Right ventricle myocardium inferior (tissue), 1 donor: ENCODE data around the gene NIPAL4. TPM values are rescaled to one million over a fixed set of nuclear protein-coding genes. Genes with fewer than 3 reads are reported as not detected.
"Not testable (repeated sequence)": the region's sequence is repeated elsewhere in the genome, so short reads cannot be mapped to it uniquely, and the experiment has no call there.

Experiments used
- ATAC-seq: fragments of 200-7000 bp; cut with Tn5 transposase; one replicate; pipeline ENCODE4 v1.9.1; 2020; ENCODE audit warnings: mild to moderate bottlenecking, moderate library complexity
- DNase-seq: peaks from one replicate; pipeline ENCODE4 v3.0.0; 2021; ENCODE audit errors: missing footprints
- intact Hi-C: fragments of 100-400 bp; cut with DNase I; formaldehyde crosslinking; loops from one replicate; pipeline ENCODE4 v1.11.0; 2022
- long read RNA-seq: library from polyadenylated mRNA; unstranded; transcript quantifications from one replicate; pipeline ENCODE4 v2.0.0, GENCODE V29; 2021
- total RNA-seq: library from RNA; stranded (reverse); fragmentation: NEBNext Ultra II Directional; extraction: Animal tissue kit (Norgen Biotek cat#: 25700); gene quantifications from one replicate; pipeline ENCODE4 v1.2.1, GENCODE V29; 2021
- donor health status: DM: no; HTN: yes; CAD: no; lungs with severe emphysema.

NIPAL4 gene
- not detected for total RNA-seq
- long read RNA-seq, result 0 reads

DNA sequence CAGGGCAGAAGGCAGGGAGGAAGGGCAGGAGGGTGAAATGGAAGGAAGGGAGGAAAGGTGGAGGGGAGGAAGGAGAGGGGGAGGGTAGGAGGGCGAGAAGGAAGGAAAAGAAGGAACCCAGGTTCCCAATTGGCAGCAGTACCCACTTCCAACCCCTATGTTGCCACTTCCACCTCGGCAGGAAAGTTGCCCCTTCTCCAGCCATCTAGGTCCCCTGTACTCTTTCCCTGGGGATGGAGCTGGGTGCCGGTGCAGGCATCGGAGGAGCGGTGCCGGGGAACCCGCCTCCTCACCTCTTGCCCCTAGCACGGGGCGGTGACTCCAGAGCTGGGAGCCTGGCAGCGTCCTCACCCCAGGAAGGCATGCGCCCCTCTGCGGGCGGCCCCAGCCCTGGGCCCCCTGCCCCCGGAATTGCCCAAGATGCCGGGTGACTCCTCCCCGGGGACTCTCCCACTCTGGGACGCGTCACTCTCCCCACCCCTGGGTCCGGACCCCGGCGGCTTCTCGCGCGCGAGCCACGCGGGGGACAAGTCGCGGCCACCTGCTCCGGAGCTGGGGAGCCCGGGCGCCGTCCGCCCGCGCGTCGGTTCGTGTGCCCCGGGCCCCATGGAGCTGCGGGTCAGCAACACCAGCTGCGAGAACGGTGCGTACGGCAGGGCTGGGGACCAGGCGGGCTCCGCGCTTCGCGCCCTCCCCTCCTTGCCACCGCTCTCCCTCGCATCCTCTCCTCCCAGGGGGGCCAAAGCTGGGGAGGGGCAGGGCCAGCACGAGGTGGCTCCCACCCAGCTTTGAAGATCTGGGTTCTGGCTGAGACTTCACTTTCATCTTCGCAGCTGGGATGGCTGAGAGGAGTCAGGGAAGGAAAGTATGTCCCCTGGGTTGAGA lies at the start of gene NIPAL4:
TSS of gene NIPAL4 (plus strand) at position 499 of the 885 bp plus-strand sequence. CDS start at position 607, 108 bp downstream.
- DNase-seq (no peak), ATAC-seq (peak; percentile 24)
- intact Hi-C loops, result no loop called here

DNA sequence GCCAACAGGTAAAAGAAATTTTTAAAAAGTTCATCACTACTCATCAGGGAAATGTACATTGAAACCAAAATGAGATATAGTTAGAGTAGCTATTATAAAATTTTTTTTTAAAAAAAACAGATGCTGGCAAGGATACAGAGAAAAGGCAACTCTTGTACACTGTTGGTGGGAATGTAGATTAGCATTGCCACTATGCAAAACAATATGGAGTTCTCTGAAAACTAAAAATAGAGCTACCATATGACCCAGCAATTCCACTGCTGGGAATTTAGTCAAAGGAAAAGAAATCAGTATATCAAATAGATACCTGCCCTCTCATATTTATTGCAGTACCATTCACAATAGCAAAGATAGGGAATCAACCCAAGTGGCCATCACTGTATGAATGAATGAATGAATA lies 44.2 kb upstream of the NIPAL4 start:
- DNase-seq (no peak), ATAC-seq (no peak)
- intact Hi-C loops, result no loop called here

- intact Hi-C loops, DNase-seq, ATAC-seq: not testable (repeated sequence)
Observed at GRCh38 chr5:157419521-157419920, 40.5 kb upstream of the NIPAL4 start.

GRCh38 chr5:157429920-157430319 lies 30.1 kb upstream of the NIPAL4 start:
- DNase-seq, ATAC-seq, intact Hi-C loops: not testable (repeated sequence)

- intact Hi-C loops, result loop anchor here (2.0 kb wide), 2 partner anchors 45 to 285 kb away; no protein-coding TSS in a partner anchor
- DNase-seq, result no peak
- peak; percentile 76 for ATAC-seq
Observed at GRCh38 chr5:157431544-157432200, 28.3 kb upstream of the NIPAL4 start.

- no peak for DNase-seq
- ATAC-seq, result no peak
- intact Hi-C loops, result no loop called here
Observed at GRCh38 chr5:157434096-157434495, 25.9 kb upstream of the NIPAL4 start.

DNA sequence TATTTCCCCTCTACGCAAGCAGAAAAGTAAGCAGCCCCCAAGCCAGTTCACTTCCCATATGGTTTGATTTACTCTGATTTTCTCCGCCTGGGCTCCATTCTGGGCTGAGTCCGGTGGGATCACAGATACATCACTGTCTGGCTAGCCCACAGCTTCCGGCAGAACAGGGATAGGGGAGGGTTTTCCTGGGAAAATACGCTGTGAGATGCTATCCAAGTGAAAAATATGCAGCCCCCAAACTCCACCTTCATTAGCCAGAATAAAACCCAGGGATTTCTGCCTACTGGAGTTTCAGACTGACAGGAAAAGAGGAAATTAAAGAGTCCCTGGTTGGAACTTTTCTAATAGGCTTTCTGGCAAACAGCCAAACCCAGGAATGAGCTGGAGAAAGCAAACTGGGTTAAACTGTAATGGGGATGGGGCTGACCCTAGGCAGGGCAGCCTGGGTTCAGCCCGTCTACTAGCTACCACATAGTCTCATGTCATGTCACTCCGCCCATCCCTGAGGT lies 16.9 kb upstream of the NIPAL4 start:
- intact Hi-C loops, result no loop called here
- peak; percentile 64 for ATAC-seq
- DNase-seq, result no peak

GRCh38 chr5:157444224-157444623 lies 15.8 kb upstream of the NIPAL4 start:
- ATAC-seq (no peak), DNase-seq (no peak)
- intact Hi-C loops, result no loop called here

- intact Hi-C loops, result no loop called here
- DNase-seq (no peak), ATAC-seq (no peak)
Observed at GRCh38 chr5:157445745-157446411, 14.1 kb upstream of the NIPAL4 start.

GRCh38 chr5:157446412-157446935 lies 13.5 kb upstream of the NIPAL4 start:
- intact Hi-C loops, result no loop called here
- DNase-seq (no peak), ATAC-seq (no peak)

- DNase-seq, result no peak
- no peak for ATAC-seq
- intact Hi-C loops, result no loop called here
Observed at GRCh38 chr5:157447201-157447637, 12.8 kb upstream of the NIPAL4 start.

DNA sequence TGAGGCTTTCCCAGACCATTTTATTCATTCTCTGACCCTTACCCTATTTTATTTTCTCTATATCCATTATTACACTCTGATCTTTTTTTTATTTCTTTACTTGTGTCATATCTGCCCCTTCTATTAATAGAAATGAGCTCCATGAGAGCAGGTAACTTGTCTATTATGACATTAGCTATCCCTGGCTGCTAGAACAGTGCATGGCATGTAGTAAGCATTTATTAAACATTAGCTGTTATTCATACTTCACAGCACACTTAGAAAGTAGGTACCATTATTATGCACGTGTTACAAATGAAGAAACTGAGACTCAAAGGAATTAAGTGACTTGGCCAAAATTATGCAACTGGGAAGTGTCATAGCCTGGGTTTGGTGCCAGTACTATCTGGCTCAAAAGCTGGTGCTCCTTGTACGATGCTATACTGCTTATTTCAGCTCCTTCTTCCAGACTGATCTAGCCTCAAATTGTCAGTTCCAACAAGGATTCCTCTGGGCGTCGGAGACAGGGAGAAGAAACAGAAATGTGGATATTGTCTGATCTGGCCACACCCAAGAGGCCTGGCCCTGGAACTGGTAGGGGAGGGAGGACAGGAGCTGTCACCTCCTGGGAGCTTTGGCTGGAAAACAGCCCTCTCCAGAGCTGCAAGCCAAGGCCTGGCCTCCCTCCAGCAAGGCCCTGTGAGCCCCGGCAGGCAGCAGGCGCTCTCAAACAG lies 10.8 kb upstream of the NIPAL4 start:
- ATAC-seq (peak; percentile 93), DNase-seq (peak; percentile 83)
- intact Hi-C loops, result no loop called here

DNA sequence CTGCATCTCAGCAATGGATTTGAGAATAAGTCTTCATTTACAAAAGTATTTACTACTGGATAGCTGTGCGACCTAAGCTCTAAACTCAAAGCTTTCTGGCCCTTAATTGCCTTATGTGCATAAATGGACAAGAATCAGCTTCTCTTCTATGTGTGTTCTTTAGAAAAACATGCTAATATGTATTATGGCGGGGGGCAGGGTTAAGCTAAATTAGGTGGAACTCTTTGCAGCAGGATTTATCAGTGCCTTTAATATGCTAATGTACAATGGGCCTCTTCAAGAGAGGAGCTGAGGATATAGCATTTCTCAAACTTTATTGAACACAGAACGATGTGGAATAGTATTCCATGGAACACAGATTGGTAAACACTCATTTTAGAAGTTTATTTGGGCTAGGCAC lies 10.0 kb upstream of the NIPAL4 start:
- no peak for DNase-seq
- intact Hi-C loops, result no loop called here
- no peak for ATAC-seq

DNA sequence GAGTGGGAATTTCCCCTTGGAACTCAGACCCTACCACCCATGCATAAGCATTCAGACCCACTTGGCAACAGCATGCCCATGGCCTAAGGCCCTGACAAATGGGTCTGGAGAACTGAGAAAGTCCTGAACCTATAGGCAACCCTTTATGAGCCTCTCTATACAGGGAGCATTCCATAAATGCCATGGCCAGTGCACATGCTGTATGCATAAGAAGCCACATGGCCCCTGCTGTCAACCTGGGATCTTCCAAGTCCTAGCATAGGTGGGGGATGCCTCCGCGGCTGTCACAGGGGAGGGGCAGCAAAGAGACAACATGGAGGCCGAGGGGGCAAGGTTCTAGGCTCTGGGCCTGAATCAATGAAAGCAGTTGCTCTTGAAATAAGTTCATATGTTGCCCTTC lies 8.2 kb upstream of the NIPAL4 start:
- ATAC-seq (no peak), DNase-seq (no peak)
- intact Hi-C loops, result no loop called here

- no peak for ATAC-seq
- no peak for DNase-seq
- intact Hi-C loops, result no loop called here
Observed at GRCh38 chr5:157454273-157454672, 5.7 kb upstream of the NIPAL4 start.

GRCh38 chr5:157455057-157455456 lies 5.0 kb upstream of the NIPAL4 start:
- no peak for DNase-seq
- intact Hi-C loops, result no loop called here
- no peak for ATAC-seq

- ATAC-seq, result no peak
- intact Hi-C loops, result no loop called here
- DNase-seq, result no peak
Observed at GRCh38 chr5:157456301-157456700, 3.7 kb upstream of the NIPAL4 start.

- no peak for DNase-seq
- no peak for ATAC-seq
- intact Hi-C loops, result no loop called here
Observed at GRCh38 chr5:157457391-157457790, 2.6 kb upstream of the NIPAL4 start.
